Activated T-cell treated with anti-CD3 and anti-CD28 coated beads, Interleukin-2, amount 50 U/mL, for 72 hours (primary cell): ENCODE measurements around the gene NUAK1. TPM values are rescaled to one million over a fixed set of nuclear protein-coding genes. Genes with fewer than 3 reads are reported as not detected.

ENCODE experiments used
- ATAC-seq, 2 donors: fragments of 150-1000 bp; cut with Tn5 transposase; replicated peaks in 1 of 2; 2 replicates each; pipeline ENCODE4 v1.10.0; 2021; ENCODE audit warnings: moderate library complexity in 2 of 2, mild to moderate bottlenecking in 1 of 2
- DNase-seq, 2 donors: peaks; one replicate each; pipeline ENCODE4 v3.0.0; 2021 to 2022; ENCODE audit warnings: mixed read lengths in 1 of 2
- H3K27ac Mint-ChIP-seq: one replicate; pipeline ENCODE4 v1.8.0; 2022; ENCODE audit warnings: mild to moderate bottlenecking, moderate library complexity, mixed read lengths
- H3K27me3 Mint-ChIP-seq: one replicate; pipeline ENCODE4 v1.8.0; 2022; ENCODE audit warnings: low read depth, mixed read lengths
- H3K36me3 Mint-ChIP-seq, 2 donors: one replicate each; pipeline ENCODE4 v1.8.0; 2022; ENCODE audit warnings: mixed read lengths in 2 of 2, mild to moderate bottlenecking in 1 of 2; ENCODE audit not compliant: insufficient read depth in 2 of 2
- H3K4me1 Mint-ChIP-seq: one replicate; pipeline ENCODE4 v1.8.0; 2022; ENCODE audit warnings: low read depth, mixed read lengths
- H3K4me3 Mint-ChIP-seq, 2 donors: one replicate each; pipeline ENCODE4 v1.8.0; 2022; ENCODE audit warnings: mild to moderate bottlenecking in 2 of 2, mixed read lengths in 2 of 2, moderate library complexity in 2 of 2
- H3K9me3 Mint-ChIP-seq, 2 donors: one replicate each; pipeline ENCODE4 v1.8.0; 2022; ENCODE audit warnings: mixed read lengths in 2 of 2
- total RNA-seq, 2 donors: library from RNA; stranded (reverse); gene quantifications; one replicate each; pipeline ENCODE4 v1.2.3, GENCODE V29; 2022

NUAK1 gene
- total RNA-seq, 2 donors from 2014 or later, result 0.14 TPM

- DNase-seq (no peak), ATAC-seq (peak in 1 of 2 donors; percentile 72)
- Mint-ChIP-seq H3K36me3 (no peaks in the 10 kb centered on the region), H3K27me3 (peaks cover 14% of the 10 kb centered on the region), H3K27ac (no peak overlapping the region), H3K4me3 (no peak overlapping the region), H3K4me1 (no peaks in the 10 kb centered on the region), H3K9me3 (no peaks in the 10 kb centered on the region)
Measured at GRCh38 chr12:106073179-106073578, 65.6 kb downstream of the NUAK1 start.

- Mint-ChIP-seq H3K36me3 (no peaks in the 10 kb centered on the region), H3K27me3 (peaks cover 14% of the 10 kb centered on the region), H3K4me1 (no peaks in the 10 kb centered on the region), H3K27ac (no peak overlapping the region), H3K9me3 (no peaks in the 10 kb centered on the region), H3K4me3 (no peak overlapping the region)
- DNase-seq (no peak), ATAC-seq (no peak)
Measured at GRCh38 chr12:106072751-106073150, 66.0 kb downstream of the NUAK1 start.

GRCh38 chr12:106071686-106072085 is 67.1 kb downstream of the NUAK1 start:
- H3K36me3 Mint-ChIP-seq, result no peaks in the 10 kb centered on the region
- no peaks in the 10 kb centered on the region for H3K9me3 Mint-ChIP-seq
- H3K4me3 Mint-ChIP-seq, result no peak overlapping the region
- H3K4me1 Mint-ChIP-seq, result no peaks in the 10 kb centered on the region
- peaks cover 5% of the 10 kb centered on the region for H3K27me3 Mint-ChIP-seq
- ATAC-seq (no peak), DNase-seq (no peak)
- H3K27ac Mint-ChIP-seq, result no peak overlapping the region

GRCh38 chr12:106070611-106071010 is 68.1 kb downstream of the NUAK1 start:
- H3K27ac Mint-ChIP-seq, result no peak overlapping the region
- no peaks in the 10 kb centered on the region for H3K27me3 Mint-ChIP-seq
- DNase-seq, result no peak
- no peaks in the 10 kb centered on the region for H3K4me1 Mint-ChIP-seq
- no peak for ATAC-seq
- H3K9me3 Mint-ChIP-seq, result no peaks in the 10 kb centered on the region
- H3K36me3 Mint-ChIP-seq, result no peaks in the 10 kb centered on the region
- no peak overlapping the region for H3K4me3 Mint-ChIP-seq

GRCh38 chr12:106070147-106070546 is 68.6 kb downstream of the NUAK1 start:
- Mint-ChIP-seq H3K4me1 (no peaks in the 10 kb centered on the region), H3K36me3 (no peaks in the 10 kb centered on the region), H3K9me3 (no peaks in the 10 kb centered on the region), H3K4me3 (no peak overlapping the region), H3K27ac (no peak overlapping the region), H3K27me3 (no peaks in the 10 kb centered on the region)
- ATAC-seq, result no peak
- DNase-seq, result no peak

GRCh38 chr12:106068296-106068695 is 70.5 kb downstream of the NUAK1 start:
- no peak overlapping the region for H3K27ac Mint-ChIP-seq
- H3K4me1 Mint-ChIP-seq, result no peaks in the 10 kb centered on the region
- DNase-seq (no peak), ATAC-seq (no peak)
- H3K27me3 Mint-ChIP-seq, result no peaks in the 10 kb centered on the region
- no peaks in the 10 kb centered on the region for H3K36me3 Mint-ChIP-seq
- no peak overlapping the region for H3K4me3 Mint-ChIP-seq
- no peaks in the 10 kb centered on the region for H3K9me3 Mint-ChIP-seq

- DNase-seq, result no peak
- Mint-ChIP-seq H3K4me3 (no peak overlapping the region), H3K4me1 (no peaks in the 10 kb centered on the region), H3K27me3 (no peaks in the 10 kb centered on the region), H3K27ac (no peak overlapping the region), H3K36me3 (no peaks in the 10 kb centered on the region), H3K9me3 (no peaks in the 10 kb centered on the region)
- no peak for ATAC-seq
Measured at GRCh38 chr12:106067606-106068205, 71.0 kb downstream of the NUAK1 start.

- ATAC-seq (no peak), DNase-seq (no peak)
- H3K4me1 Mint-ChIP-seq, result no peaks in the 10 kb centered on the region
- no peak overlapping the region for H3K4me3 Mint-ChIP-seq
- H3K36me3 Mint-ChIP-seq, result no peaks in the 10 kb centered on the region
- H3K27ac Mint-ChIP-seq, result no peak overlapping the region
- H3K27me3 Mint-ChIP-seq, result no peaks in the 10 kb centered on the region
- H3K9me3 Mint-ChIP-seq, result no peaks in the 10 kb centered on the region
Measured at GRCh38 chr12:106066726-106067325, 71.9 kb downstream of the NUAK1 start.

- Mint-ChIP-seq H3K4me1 (no peaks in the 10 kb centered on the region), H3K27me3 (no peaks in the 10 kb centered on the region), H3K4me3 (no peak overlapping the region), H3K36me3 (no peaks in the 10 kb centered on the region), H3K27ac (no peak overlapping the region), H3K9me3 (no peaks in the 10 kb centered on the region)
- DNase-seq, result no peak
- no peak for ATAC-seq
Measured at GRCh38 chr12:106066051-106066705, 72.6 kb downstream of the NUAK1 start.

GRCh38 chr12:106065506-106065905 is 73.2 kb downstream of the NUAK1 start:
- Mint-ChIP-seq H3K4me1 (no peaks in the 10 kb centered on the region), H3K4me3 (no peak overlapping the region), H3K27ac (no peak overlapping the region), H3K27me3 (no peaks in the 10 kb centered on the region), H3K36me3 (no peaks in the 10 kb centered on the region), H3K9me3 (peaks cover 0 to under 1% of the 10 kb centered on the region in 2 donors)
- DNase-seq, result no peak
- no peak for ATAC-seq

GRCh38 chr12:106064721-106065021 is 74.1 kb downstream of the NUAK1 start:
- Mint-ChIP-seq H3K27me3 (no peaks in the 10 kb centered on the region), H3K9me3 (peaks cover 0 to 1% of the 10 kb centered on the region in 2 donors), H3K27ac (no peak overlapping the region), H3K36me3 (no peaks in the 10 kb centered on the region), H3K4me1 (no peaks in the 10 kb centered on the region), H3K4me3 (no peak overlapping the region)
- no peak for DNase-seq
- ATAC-seq, result no peak

- H3K4me3 Mint-ChIP-seq, result no peak overlapping the region
- no peak for ATAC-seq
- peaks cover 0 to 1% of the 10 kb centered on the region in 2 donors for H3K9me3 Mint-ChIP-seq
- no peak overlapping the region for H3K27ac Mint-ChIP-seq
- H3K27me3 Mint-ChIP-seq, result no peaks in the 10 kb centered on the region
- no peaks in the 10 kb centered on the region for H3K36me3 Mint-ChIP-seq
- DNase-seq, result no peak
- no peaks in the 10 kb centered on the region for H3K4me1 Mint-ChIP-seq
Measured at GRCh38 chr12:106063826-106064720, 74.7 kb downstream of the NUAK1 start.

- Mint-ChIP-seq H3K4me3 (no peak overlapping the region), H3K9me3 (peaks cover 0 to 1% of the 10 kb centered on the region in 2 donors), H3K36me3 (no peaks in the 10 kb centered on the region), H3K4me1 (no peaks in the 10 kb centered on the region), H3K27me3 (no peaks in the 10 kb centered on the region), H3K27ac (no peak overlapping the region)
- ATAC-seq (no peak), DNase-seq (no peak)
Measured at GRCh38 chr12:106062693-106063092, 76.1 kb downstream of the NUAK1 start.
